HCT116 (cell line): ENCODE measurements around the gene CST6. TPM values are rescaled to one million over a fixed set of nuclear protein-coding genes. Genes with fewer than 3 reads are reported as not detected.

Experiments
- ATAC-seq: fragments of 200-7000 bp; cut with Tn5 transposase; 2 replicates; pipeline ENCODE4 v1.9.1; 2020; ENCODE audit warnings: mild to moderate bottlenecking, moderate library complexity
- BruUV-seq: library from RNA; stranded (reverse); fragments of 400-500 nt; replicated peaks from 2 replicates; lab custom pipeline; 2021; lab: Mats Ljungman, UMichigan
- CTCF ChIA-PET: fragments of 300-600 bp; sonication (Branson Sonifier 250); formaldehyde crosslinking; loops from one replicate; lab custom pipeline; 2021; ENCODE audit warnings: antibody characterized with exemption; lab: Charles Lee
- POLR2A ChIA-PET: fragments of 300-600, 350-600 bp; sonication (Branson Sonifier 250); formaldehyde crosslinking; loops from one replicate; lab custom pipeline; 2021; ENCODE audit warnings: antibody characterized with exemption; lab: Charles Lee
- RAD21 ChIA-PET, 2 experiments: fragments of 300-600 bp; sonication (Branson Sonifier 250); formaldehyde crosslinking; loops; one replicate each; lab custom pipeline; 2023; ENCODE audit warnings: low total read pairs in 2 of 2; ENCODE audit not compliant: uncharacterized antibody in 2 of 2, unreplicated experiment in 2 of 2, low non-redundant PET in 1 of 2; lab: Charles Lee
- DNase-seq: peaks from one replicate; pipeline ENCODE4 v3.0.0-alpha.2; 2010; ENCODE audit warnings: low read depth, low spot score
- H2AFZ ChIP-seq: fragments of 200-600 bp; shearing (Covaris generic), sonication (generic); 2 replicates; pipeline ENCODE4 v1.6.1; 2017; ENCODE audit warnings: low read depth, mixed run types, mixed read lengths, antibody characterized with exemption, low read length; ENCODE audit not compliant: poor library complexity, severe bottlenecking
- H3K27ac ChIP-seq: 2 replicates; pipeline ENCODE4 v1.5.1; 2012; ENCODE audit warnings: low read depth, low read length
- H3K27me3 ChIP-seq: fragments of 200-600 bp; sonication (generic); 2 replicates; pipeline ENCODE4 v1.6.1; 2016; ENCODE audit warnings: mixed run types, low read length, mixed read lengths; ENCODE audit not compliant: insufficient read depth
- H3K36me3 ChIP-seq, 2 experiments: fragments of 200-500 bp in 1 of 2; fragments of 200-600 bp in 1 of 2; sonication (Bioruptor generic) in 1 of 2; sonication (generic) in 1 of 2; 2 replicates each; pipeline versions ENCODE4 v1.5.1 to v1.6.1; 2014 to 2016; ENCODE audit warnings: low read length in 2 of 2, inconsistent platforms in 1 of 2, mixed read lengths in 1 of 2, mixed run types in 1 of 2; ENCODE audit not compliant: insufficient read depth in 2 of 2, control insufficient read depth in 1 of 2
- H3K4me1 ChIP-seq, 2 experiments: fragments of 200-600 bp in 1 of 2; sonication (generic) in 1 of 2; 2 replicates each; pipeline versions ENCODE4 v1.5.1 to v1.6.1; 2012 to 2017; ENCODE audit warnings: low read length in 2 of 2, inconsistent platforms in 1 of 2, mild to moderate bottlenecking in 1 of 2, mixed read lengths in 1 of 2, mixed run types in 1 of 2, moderate library complexity in 1 of 2; ENCODE audit not compliant: insufficient read depth in 2 of 2, control insufficient read depth in 1 of 2
- H3K4me2 ChIP-seq: fragments of 200-600 bp; sonication (generic); 2 replicates; pipeline ENCODE4 v1.6.1; 2017; ENCODE audit warnings: mixed run types, low read length, mixed read lengths
- H3K4me3 ChIP-seq, 2 experiments: fragments of 200-600 bp in 1 of 2; sonication (generic) in 1 of 2; replicated peaks in 1 of 2; 2 replicates each; pipeline ENCODE4 v1.5.1; 2011 to 2016; ENCODE audit warnings: low read length in 2 of 2, control low read depth in 1 of 2, low read depth in 1 of 2, mild to moderate bottlenecking in 1 of 2, mixed read lengths in 1 of 2, mixed run types in 1 of 2
- H3K79me2 ChIP-seq: fragments of 200-600 bp; sonication (generic); 2 replicates; pipeline ENCODE4 v1.6.1; 2017; ENCODE audit warnings: mild to moderate bottlenecking, mixed run types, low read length, moderate library complexity, mixed read lengths; ENCODE audit not compliant: insufficient read depth
- H3K9ac ChIP-seq: fragments of 200-600 bp; sonication (generic); 2 replicates; pipeline ENCODE4 v1.6.1; 2016; ENCODE audit warnings: low read length, mixed read lengths
- H3K9me2 ChIP-seq: fragments of 200-600 bp; sonication (generic), shearing (Covaris generic); 2 replicates; pipeline ENCODE4 v1.6.1; 2017; ENCODE audit warnings: mixed run types, mild to moderate bottlenecking, moderate library complexity; ENCODE audit not compliant: insufficient read depth
- H3K9me3 ChIP-seq, 2 experiments: fragments of 200-500 bp in 1 of 2; fragments of 200-600 bp in 1 of 2; sonication (Bioruptor generic) in 1 of 2; sonication (generic) in 1 of 2; 2 replicates each; pipeline ENCODE4 v1.6.1; 2014 to 2017; ENCODE audit warnings: low read length in 2 of 2, mixed read lengths in 2 of 2, inconsistent platforms in 1 of 2, low read depth in 1 of 2, mild to moderate bottlenecking in 1 of 2, mixed run types in 1 of 2, moderate library complexity in 1 of 2; ENCODE audit not compliant: control insufficient read depth in 1 of 2, insufficient read depth in 1 of 2
- H4K20me1 ChIP-seq: fragments of 200-600 bp; sonication (generic), shearing (Covaris generic); 2 replicates; pipeline ENCODE4 v1.6.1; 2017; ENCODE audit warnings: mixed run types, mild to moderate bottlenecking, moderate library complexity; ENCODE audit not compliant: insufficient read depth
- CBX3 ChIP-seq: IDR thresholded peaks from 2 replicates; pipeline ENCODE4 v1.6.1; 2012; ENCODE audit warnings: low read depth
- CEBPB ChIP-seq: IDR thresholded peaks from 2 replicates; pipeline ENCODE4 v1.6.1; 2012; ENCODE audit warnings: low read depth
- EGR1 ChIP-seq: IDR thresholded peaks from 2 replicates; pipeline ENCODE4 v1.6.1; 2012; ENCODE audit warnings: low read depth
- ELF1 ChIP-seq: IDR thresholded peaks from 2 replicates; pipeline ENCODE4 v1.6.1; 2012; ENCODE audit warnings: low read depth, borderline replicate concordance
- EZH2phosphoT487 ChIP-seq: fragments of 200-600 bp; IDR thresholded peaks from 2 replicates; pipeline ENCODE4 v1.6.1; 2018; ENCODE audit warnings: antibody characterized with exemption, borderline replicate concordance
- FOSL1 ChIP-seq: IDR thresholded peaks from 2 replicates; pipeline ENCODE4 v1.6.1; 2012; ENCODE audit warnings: low read depth
- JUND ChIP-seq: IDR thresholded peaks from 2 replicates; pipeline ENCODE4 v1.6.1; 2012
- POLR2AphosphoS5 ChIP-seq: IDR thresholded peaks from 2 replicates; pipeline ENCODE4 v1.6.1; 2011; ENCODE audit warnings: mild to moderate bottlenecking, low read depth, low read length, moderate library complexity
- SIN3A ChIP-seq: IDR thresholded peaks from 2 replicates; pipeline ENCODE4 v1.6.1; 2012; ENCODE audit warnings: low read depth
- SP1 ChIP-seq: IDR thresholded peaks from 2 replicates; pipeline ENCODE4 v1.6.1; 2012; ENCODE audit warnings: low read depth
- SRF ChIP-seq: IDR thresholded peaks from 2 replicates; pipeline ENCODE4 v1.6.1; 2012; ENCODE audit warnings: low read depth
- TCF7L2 ChIP-seq: IDR thresholded peaks from 2 replicates; pipeline ENCODE4 v1.7.0; 2011; ENCODE audit warnings: borderline replicate concordance, inconsistent platforms; ENCODE audit not compliant: insufficient read depth, insufficient read length; ENCODE audit errors: extremely low read depth
- YY1 ChIP-seq: IDR thresholded peaks from 2 replicates; pipeline ENCODE4 v1.6.1; 2011; ENCODE audit warnings: low read length, low read depth, moderate library complexity, mild to moderate bottlenecking; ENCODE audit not compliant: insufficient replicate concordance; ENCODE audit errors: extremely low read depth
- ZFX ChIP-seq: fragments of 450-650 bp; IDR thresholded peaks from 2 replicates; pipeline ENCODE4 v1.6.1; 2017
- ZNF274 ChIP-seq: fragments of 200-500 bp; sonication (Bioruptor generic); IDR thresholded peaks from 2 replicates; pipeline ENCODE4 v1.6.1; 2014; ENCODE audit warnings: mild to moderate bottlenecking, low read depth, low read length, inconsistent platforms
- intact Hi-C: fragments of 100-400 bp; cut with micrococcal nuclease; formaldehyde crosslinking; loops from 2 replicates; pipeline ENCODE4 v1.10.0; 2022
- total RNA-seq: library from RNA; stranded (reverse); gene quantifications from one replicate; pipeline ENCODE4 v1.2.1, GENCODE V29; 2021; ENCODE audit not compliant: unreplicated experiment
- TF ChIP-seq, protein P1 (sequence below): IDR thresholded peaks from 2 replicates; pipeline ENCODE4 v1.6.1; 2011; ENCODE audit warnings: mild to moderate bottlenecking, low read length, moderate library complexity; ENCODE audit not compliant: insufficient replicate concordance; ENCODE audit errors: extremely low read depth
- TF ChIP-seq, protein P2 (sequence below): IDR thresholded peaks from 2 replicates; pipeline ENCODE4 v1.6.1; 2012
- TF ChIP-seq, protein P3 (sequence below): IDR thresholded peaks from 2 replicates; pipeline ENCODE4 v1.6.1; 2012
- TF ChIP-seq, protein P4 (sequence below), 3 experiments: fragments of 200-600 bp in 1 of 3; sonication (generic) in 1 of 3; IDR thresholded peaks in 2 of 3; conservative IDR thresholded peaks in 1 of 3; 2 replicates each; pipeline ENCODE4 v1.5.1; 2012 to 2017; ENCODE audit warnings: low read depth in 2 of 3, low read length in 2 of 3, antibody characterized with exemption in 1 of 3, borderline replicate concordance in 1 of 3, control low read depth in 1 of 3, mild to moderate bottlenecking in 1 of 3, mixed read lengths in 1 of 3, mixed run types in 1 of 3, moderate library complexity in 1 of 3; ENCODE audit not compliant: insufficient read depth in 1 of 3

Gene CST6
- total RNA-seq, 1 experiment from 2014 or later, result 68.1 TPM

DNA sequence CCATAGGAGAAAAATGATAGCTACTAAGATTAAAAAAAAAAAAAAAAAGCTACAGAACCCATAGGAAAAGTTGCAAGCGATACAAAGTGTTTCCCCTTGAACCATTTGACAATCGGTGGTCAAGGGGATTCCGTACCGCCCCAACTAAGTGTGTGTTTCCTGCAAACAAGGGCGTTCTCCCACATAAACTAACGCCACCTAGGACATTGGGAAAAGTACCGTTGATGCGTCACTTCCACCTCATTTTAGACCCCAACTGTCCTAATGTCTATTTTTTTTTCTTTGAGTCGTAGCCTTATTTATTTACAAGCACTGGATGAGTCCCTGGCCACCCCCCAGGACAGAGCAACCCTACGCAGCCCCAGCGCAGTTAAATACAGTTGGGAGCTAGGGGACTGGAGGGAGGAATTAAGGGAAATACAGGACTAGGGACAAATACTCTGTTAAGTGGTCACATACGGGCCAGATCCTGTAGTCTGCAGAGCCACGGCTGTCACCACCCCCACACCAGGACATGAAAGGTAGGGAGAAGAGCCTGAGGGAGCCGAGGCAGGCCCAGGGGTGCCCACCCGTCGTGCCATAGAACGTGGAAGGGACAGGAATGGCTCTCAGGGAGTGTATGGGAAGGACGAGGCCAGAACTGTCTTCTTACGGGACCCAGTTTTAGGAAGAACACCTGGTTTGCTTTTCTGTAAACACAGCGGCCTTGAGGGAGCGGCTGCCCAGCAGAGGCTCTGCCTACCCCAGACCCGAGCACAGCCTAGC, 28.8 kb upstream of the CST6 start:
- H3K79me2 ChIP-seq, result no peaks in the 10 kb centered on the region
- ChIA-PET RAD21 (no interaction called here), POLR2A (no interaction called here), CTCF (no interaction called here)
- intact Hi-C loops, result no loop called here
- no peaks in the 10 kb centered on the region for H3K9me2 ChIP-seq
- H2AFZ ChIP-seq, result no peak overlapping the region
- no peaks in the 10 kb centered on the region for H4K20me1 ChIP-seq
- H3K4me3 ChIP-seq, result no peak overlapping the region
- no peaks in the 10 kb centered on the region for H3K4me1 ChIP-seq
- no peak overlapping the region for H3K4me2 ChIP-seq
- DNase-seq (no peak), ATAC-seq (no peak)
- H3K36me3 ChIP-seq, result peaks cover 0 to 4% of the 10 kb centered on the region in 2 experiments; a peak in 1 of 4 replicates
- TF ChIP-seq, protein P1, sequence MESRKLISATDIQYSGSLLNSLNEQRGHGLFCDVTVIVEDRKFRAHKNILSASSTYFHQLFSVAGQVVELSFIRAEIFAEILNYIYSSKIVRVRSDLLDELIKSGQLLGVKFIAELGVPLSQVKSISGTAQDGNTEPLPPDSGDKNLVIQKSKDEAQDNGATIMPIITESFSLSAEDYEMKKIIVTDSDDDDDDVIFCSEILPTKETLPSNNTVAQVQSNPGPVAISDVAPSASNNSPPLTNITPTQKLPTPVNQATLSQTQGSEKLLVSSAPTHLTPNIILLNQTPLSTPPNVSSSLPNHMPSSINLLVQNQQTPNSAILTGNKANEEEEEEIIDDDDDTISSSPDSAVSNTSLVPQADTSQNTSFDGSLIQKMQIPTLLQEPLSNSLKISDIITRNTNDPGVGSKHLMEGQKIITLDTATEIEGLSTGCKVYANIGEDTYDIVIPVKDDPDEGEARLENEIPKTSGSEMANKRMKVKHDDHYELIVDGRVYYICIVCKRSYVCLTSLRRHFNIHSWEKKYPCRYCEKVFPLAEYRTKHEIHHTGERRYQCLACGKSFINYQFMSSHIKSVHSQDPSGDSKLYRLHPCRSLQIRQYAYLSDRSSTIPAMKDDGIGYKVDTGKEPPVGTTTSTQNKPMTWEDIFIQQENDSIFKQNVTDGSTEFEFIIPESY, result no peak
- no peak for TF ChIP-seq CBX3
- no peak for TF ChIP-seq ZNF274
- no peak for TF ChIP-seq TCF7L2
- TF ChIP-seq EGR1, result no peak
- TF ChIP-seq ZFX, result no peak
- TF ChIP-seq, protein P2, sequence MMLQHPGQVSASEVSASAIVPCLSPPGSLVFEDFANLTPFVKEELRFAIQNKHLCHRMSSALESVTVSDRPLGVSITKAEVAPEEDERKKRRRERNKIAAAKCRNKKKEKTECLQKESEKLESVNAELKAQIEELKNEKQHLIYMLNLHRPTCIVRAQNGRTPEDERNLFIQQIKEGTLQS, result no peak
- TF ChIP-seq EZH2phosphoT487, result no peak
- no peak for TF ChIP-seq CEBPB
- TF ChIP-seq FOSL1, result no peak
- no peak for TF ChIP-seq ELF1
- no peak for TF ChIP-seq JUND
- TF ChIP-seq, protein P3, sequence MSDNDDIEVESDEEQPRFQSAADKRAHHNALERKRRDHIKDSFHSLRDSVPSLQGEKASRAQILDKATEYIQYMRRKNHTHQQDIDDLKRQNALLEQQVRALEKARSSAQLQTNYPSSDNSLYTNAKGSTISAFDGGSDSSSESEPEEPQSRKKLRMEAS, result no peak
- TF ChIP-seq, protein P4, sequence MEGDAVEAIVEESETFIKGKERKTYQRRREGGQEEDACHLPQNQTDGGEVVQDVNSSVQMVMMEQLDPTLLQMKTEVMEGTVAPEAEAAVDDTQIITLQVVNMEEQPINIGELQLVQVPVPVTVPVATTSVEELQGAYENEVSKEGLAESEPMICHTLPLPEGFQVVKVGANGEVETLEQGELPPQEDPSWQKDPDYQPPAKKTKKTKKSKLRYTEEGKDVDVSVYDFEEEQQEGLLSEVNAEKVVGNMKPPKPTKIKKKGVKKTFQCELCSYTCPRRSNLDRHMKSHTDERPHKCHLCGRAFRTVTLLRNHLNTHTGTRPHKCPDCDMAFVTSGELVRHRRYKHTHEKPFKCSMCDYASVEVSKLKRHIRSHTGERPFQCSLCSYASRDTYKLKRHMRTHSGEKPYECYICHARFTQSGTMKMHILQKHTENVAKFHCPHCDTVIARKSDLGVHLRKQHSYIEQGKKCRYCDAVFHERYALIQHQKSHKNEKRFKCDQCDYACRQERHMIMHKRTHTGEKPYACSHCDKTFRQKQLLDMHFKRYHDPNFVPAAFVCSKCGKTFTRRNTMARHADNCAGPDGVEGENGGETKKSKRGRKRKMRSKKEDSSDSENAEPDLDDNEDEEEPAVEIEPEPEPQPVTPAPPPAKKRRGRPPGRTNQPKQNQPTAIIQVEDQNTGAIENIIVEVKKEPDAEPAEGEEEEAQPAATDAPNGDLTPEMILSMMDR (IDR thresholded peaks at IDR 0.05 in 2 of 3, conservative IDR thresholded peaks at IDR 0.05 in 1 of 3; ENCODE audit: borderline replicate concordance in 1 of 3, insufficient read depth in 1 of 3, low read depth in 2 of 3, low read length in 2 of 3), result no peak
- TF ChIP-seq YY1, result no peak
- TF ChIP-seq SRF, result no peak
- no peak for TF ChIP-seq SIN3A
- TF ChIP-seq POLR2AphosphoS5, result no peak
- no peak for TF ChIP-seq SP1
- H3K9me3 ChIP-seq, result no peaks in the 10 kb centered on the region
- no peak overlapping the region for H3K27ac ChIP-seq
- H3K9ac ChIP-seq, result no peak overlapping the region
- BruUV-seq, result no TSS peak
- H3K27me3 ChIP-seq, result no peaks in the 10 kb centered on the region
